ENCODE results near the gene TBPL1.

- TF ChIP-seq CTCF (IDR thresholded peaks at IDR 0.05) (peak; percentile 77), POLR2AphosphoS5 (IDR thresholded peaks at IDR 0.05; ENCODE audit: low read depth, low read length) (no peak), REST (IDR thresholded peaks at IDR 0.05; ENCODE audit: insufficient read depth in 1 of 2, low read depth in 2 of 2, low read length in 1 of 2) (no peak), SIN3A (IDR thresholded peaks at IDR 0.05; ENCODE audit: borderline replicate concordance, insufficient read depth, low read depth, low read length) (no peak), TCF7L2 (IDR thresholded peaks at IDR 0.05; ENCODE audit: low read depth, low read length) (no peak)
These were observed 29.0 kb upstream of the TBPL1 start for GRCh38 chr6:133923938-133924593.
